Common myeloid progenitor, CD34-positive (primary cell): ENCODE measurements around the gene HPGDS. TPM values are rescaled to one million over a fixed set of nuclear protein-coding genes. Genes with fewer than 3 reads are reported as not detected.
"Not testable (repeated sequence)": the region's sequence is repeated elsewhere in the genome, so short reads cannot be mapped to it uniquely, and the experiment has no call there.

Experiments
- CTCF ChIA-PET: fragments of 350-600 bp; sonication (Branson Sonifier 250); formaldehyde crosslinking; loops from one replicate; lab custom pipeline; 2021; ENCODE audit warnings: antibody characterized with exemption; lab: Charles Lee
- POLR2A ChIA-PET: fragments of 350-600 bp; sonication (Branson Sonifier 250); formaldehyde crosslinking; loops from one replicate; lab custom pipeline; 2021; ENCODE audit warnings: antibody characterized with exemption; lab: Charles Lee
- DNase-seq, 3 donors: peaks; one replicate each; pipeline versions ENCODE4 v3.0.0 to v3.0.0-alpha.2; 2013
- H3K27ac ChIP-seq, 2 experiments: 1 replicate in 1 of 2; 2 replicates in 1 of 2; pipeline ENCODE4 v1.7.0; 2013; ENCODE audit warnings: inconsistent platforms in 2 of 2, low read length in 2 of 2, mild to moderate bottlenecking in 2 of 2, low read depth in 1 of 2, moderate library complexity in 1 of 2; ENCODE audit not compliant: severe bottlenecking in 2 of 2, insufficient read depth in 1 of 2, poor library complexity in 1 of 2
- H3K27me3 ChIP-seq, 5 experiments: replicated peaks in 2 of 5; 1 replicate in 3 of 5; 2 replicates in 2 of 5; pipeline versions ENCODE4 v1.6.1 to v1.7.0; 2013; ENCODE audit warnings: low read length in 4 of 5, mild to moderate bottlenecking in 2 of 5, moderate library complexity in 2 of 5, inconsistent platforms in 1 of 5; ENCODE audit not compliant: insufficient read depth in 5 of 5, control insufficient read depth in 4 of 5
- H3K36me3 ChIP-seq, 4 experiments: 1 replicate in 2 of 4; 2 replicates in 2 of 4; pipeline versions ENCODE4 v1.6.1 to v1.7.0; 2013; ENCODE audit warnings: low read length in 3 of 4, control low read depth in 1 of 4, mild to moderate bottlenecking in 1 of 4; ENCODE audit not compliant: control insufficient read depth in 4 of 4, insufficient read depth in 4 of 4
- H3K4me1 ChIP-seq, 4 experiments: 1 replicate in 3 of 4; 2 replicates in 1 of 4; pipeline versions ENCODE4 v1.6.1 to v1.7.1; 2013; ENCODE audit warnings: low read length in 3 of 4, mild to moderate bottlenecking in 3 of 4, control low read depth in 1 of 4, inconsistent platforms in 1 of 4, moderate library complexity in 1 of 4; ENCODE audit not compliant: control insufficient read depth in 4 of 4, insufficient read depth in 4 of 4; ENCODE audit errors: control extremely low read depth in 1 of 4
- H3K4me3 ChIP-seq, 7 experiments: 1 replicate in 4 of 7; 2 replicates in 3 of 7; pipeline versions ENCODE4 v1.5.1 to v1.7.0; 2013; ENCODE audit warnings: mild to moderate bottlenecking in 7 of 7, low read length in 6 of 7, moderate library complexity in 6 of 7, inconsistent platforms in 2 of 7, low read depth in 2 of 7, control low read depth in 1 of 7; ENCODE audit not compliant: insufficient read depth in 4 of 7, control insufficient read depth in 1 of 7; ENCODE audit errors: extremely low read depth in 1 of 7
- H3K9me3 ChIP-seq, 5 experiments: 1 replicate in 4 of 5; 2 replicates in 1 of 5; pipeline versions ENCODE4 v1.6.1 to v1.7.1; 2013; ENCODE audit warnings: low read length in 4 of 5, mild to moderate bottlenecking in 2 of 5, inconsistent platforms in 1 of 5, low read depth in 1 of 5, moderate library complexity in 1 of 5; ENCODE audit not compliant: control insufficient read depth in 4 of 5, insufficient read depth in 2 of 5; ENCODE audit errors: control extremely low read depth in 1 of 5
- WGBS: methylation state at CpG from one replicate; pipeline ENCODE4 v1.1.5; 2013; ENCODE audit not compliant: insufficient coverage; 5-methylcytosine and 5-hydroxymethylcytosine counted together
- polyA plus RNA-seq: library from polyadenylated mRNA; unstranded; fragments of 120-200 nt; gene quantifications from one replicate; pipeline ENCODE4 v1.2.1, GENCODE V29; 2013

Gene HPGDS
- polyA plus RNA-seq = 27.1 TPM

- Histone ChIP-seq H3K4me1 (peaks cover 27 to 82% (median 52%) of the 10 kb centered on the region in 4 experiments), H3K27ac (peak within 1 kb of the TSS in 1 of 2 experiments; percentile 30), H3K36me3 (no peaks in the 10 kb centered on the region), H3K9me3 (no peaks in the 10 kb centered on the region), H3K4me3 (peak within 1 kb of the TSS in 6 of 7 experiments; percentile 19 to 56 (median 40)), H3K27me3 (no peaks in the 10 kb centered on the region)
- CTCF ChIA-PET = interaction anchor here (1.4 to 4.0 kb wide), 3 partner anchors 10 to 40 kb away, joined by 3 to 19 read pairs (median 5); no protein-coding TSS in a partner anchor
- POLR2A ChIA-PET = no interaction called here
- no CpG with 5 or more reads among the region's 5 CpGs for WGBS
- DNase-seq = peak in 2 of 3 donors; percentile 43 to 67
These were observed at the start of gene HPGDS for GRCh38 chr4:94342694-94343093. Gene HPGDS, minus strand, starts transcription at chr4:94342836. Its CDS starts 8,207 bp downstream, at chr4:94334629.

GRCh38 chr4:94390804-94391410, 48.3 kb upstream of the HPGDS start:
- H3K36me3 ChIP-seq = no peaks in the 10 kb centered on the region
- H3K27ac ChIP-seq = no peak overlapping the region
- ChIA-PET POLR2A (no interaction called here), CTCF (interaction anchor here (0.6 to 2.7 kb wide), 10 partner anchors 9 to 89 kb away, joined by 3 to 33 read pairs (median 4); no protein-coding TSS in a partner anchor)
- DNase-seq = peak; percentile 32 to 59 (median 48)
- no peaks in the 10 kb centered on the region for H3K4me1 ChIP-seq
- WGBS = 80% methylated on average over 1 of the region's 2 CpGs
- H3K9me3 ChIP-seq = no peaks in the 10 kb centered on the region
- H3K4me3 ChIP-seq = no peak overlapping the region
- H3K27me3 ChIP-seq = no peaks in the 10 kb centered on the region

GRCh38 chr4:94389595-94390267, 47.1 kb upstream of the HPGDS start:
- 97% methylated on average over 4 of the region's 5 CpGs for WGBS
- ChIA-PET CTCF (interaction anchor here (0.9 to 2.7 kb wide), 10 partner anchors 9 to 197 kb away, joined by 3 to 33 read pairs (median 4); no protein-coding TSS in a partner anchor), POLR2A (no interaction called here)
- Histone ChIP-seq H3K4me3 (no peak overlapping the region), H3K4me1 (no peaks in the 10 kb centered on the region), H3K27me3 (no peaks in the 10 kb centered on the region), H3K27ac (no peak overlapping the region), H3K36me3 (no peaks in the 10 kb centered on the region), H3K9me3 (no peaks in the 10 kb centered on the region)
- no peak for DNase-seq

GRCh38 chr4:94387965-94388364, 45.3 kb upstream of the HPGDS start:
- CTCF ChIA-PET = interaction anchor here (2.0 kb wide), 1 partner anchor 83 kb away, joined by 9 read pairs; no protein-coding TSS in a partner anchor
- DNase-seq, H3K36me3 ChIP-seq, H3K27me3 ChIP-seq, H3K4me3 ChIP-seq, H3K27ac ChIP-seq, POLR2A ChIA-PET, H3K4me1 ChIP-seq, H3K9me3 ChIP-seq: not testable (repeated sequence)
- WGBS = 69% methylated on average over 4 of the region's 4 CpGs

- H3K4me3 ChIP-seq, POLR2A ChIA-PET, H3K27ac ChIP-seq, H3K36me3 ChIP-seq, H3K9me3 ChIP-seq, DNase-seq, CTCF ChIA-PET, H3K27me3 ChIP-seq, H3K4me1 ChIP-seq: not testable (repeated sequence)
- 94% methylated on average over 3 of the region's 3 CpGs for WGBS
These were observed 42.8 kb upstream of the HPGDS start for GRCh38 chr4:94385452-94385851.

GRCh38 chr4:94382891-94383290, 40.3 kb upstream of the HPGDS start:
- H3K36me3 ChIP-seq, H3K9me3 ChIP-seq, H3K27ac ChIP-seq, H3K4me3 ChIP-seq, H3K4me1 ChIP-seq, CTCF ChIA-PET, DNase-seq, H3K27me3 ChIP-seq, POLR2A ChIA-PET: not testable (repeated sequence)
- WGBS = 75% methylated on average over 4 of the region's 5 CpGs

GRCh38 chr4:94378047-94378446, 35.4 kb upstream of the HPGDS start:
- no peak for DNase-seq
- POLR2A ChIA-PET = no interaction called here
- WGBS = 100% methylated on average over 2 of the region's 3 CpGs
- no peaks in the 10 kb centered on the region for H3K27me3 ChIP-seq
- CTCF ChIA-PET = interaction anchor here (1.0 to 1.5 kb wide), 5 partner anchors 15 to 73 kb away, joined by 3 to 4 read pairs (median 4); no protein-coding TSS in a partner anchor
- no peak overlapping the region for H3K27ac ChIP-seq
- H3K36me3 ChIP-seq = no peaks in the 10 kb centered on the region
- H3K4me1 ChIP-seq = no peaks in the 10 kb centered on the region
- peaks cover 0 to 3% (median 0%) of the 10 kb centered on the region in 5 experiments for H3K9me3 ChIP-seq
- no peak overlapping the region for H3K4me3 ChIP-seq
